ENCODE measurements around the gene TNIP2.

- TF ChIP-seq EP300 (IDR thresholded peaks at IDR 0.05; ENCODE audit: borderline replicate concordance in 1 of 2, low read depth in 2 of 2, low read length in 2 of 2) (no peak), CTCF (IDR thresholded peaks at IDR 0.05; ENCODE audit: control extremely low read depth in 1 of 3, insufficient read depth in 1 of 3, low read depth in 1 of 3, low read length in 3 of 3) (no peak), MAFK (IDR thresholded peaks at IDR 0.05; ENCODE audit: low read depth, low read length) (no peak), USF2 (IDR thresholded peaks at IDR 0.05; ENCODE audit: low read length) (no peak), POLR2A (IDR thresholded peaks at IDR 0.05; ENCODE audit: control extremely low read depth in 1 of 2, low read depth in 2 of 2, low read length in 2 of 2) (no peak), POLR2AphosphoS5 (IDR thresholded peaks at IDR 0.05; ENCODE audit: low read depth, low read length) (no peak), TBP (IDR thresholded peaks at IDR 0.05; ENCODE audit: low read depth, low read length) (no peak), JUND (IDR thresholded peaks at IDR 0.05; ENCODE audit: low read length) (no peak), EZH2 (IDR thresholded peaks at IDR 0.05; ENCODE audit: low read depth, low read length, severe bottlenecking) (no peak)
These were observed 36.8 kb upstream of the TNIP2 start, which contains the start of gene SH3BP2 for GRCh38 chr4:2792711-2793585.
